Measurements from ENCODE around the gene SPATA6L. TPM values are rescaled to one million over a fixed set of nuclear protein-coding genes. Genes with fewer than 3 reads are reported as not detected.

SPATA6L gene
- total RNA-seq, 1 experiment from 2014 or later: 2.4 TPM

DNA sequence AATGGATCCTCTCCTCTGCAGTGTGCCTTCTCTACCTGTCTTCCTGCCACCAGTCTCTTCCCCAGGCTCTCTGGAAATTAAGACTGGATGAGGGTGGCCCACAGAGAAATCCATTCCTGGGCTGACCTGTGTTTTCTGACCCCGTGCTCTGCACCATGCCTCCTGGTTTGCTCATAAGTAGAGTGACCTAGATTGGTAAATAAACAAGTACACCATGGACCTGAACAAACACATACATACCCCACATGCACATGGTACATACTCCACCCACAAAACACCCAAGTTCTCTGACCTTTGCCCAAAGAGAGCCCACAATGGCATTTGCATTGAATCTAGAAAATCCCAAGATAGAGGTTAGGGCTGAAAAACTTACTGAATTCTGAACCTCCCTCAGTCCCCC, 81.6 kb downstream of the SPATA6L start:
- no TSS peak for BruUV-seq (replicated peaks)
- POLR2A ChIA-PET: no interaction called here
- TF ChIP-seq, protein P1, sequence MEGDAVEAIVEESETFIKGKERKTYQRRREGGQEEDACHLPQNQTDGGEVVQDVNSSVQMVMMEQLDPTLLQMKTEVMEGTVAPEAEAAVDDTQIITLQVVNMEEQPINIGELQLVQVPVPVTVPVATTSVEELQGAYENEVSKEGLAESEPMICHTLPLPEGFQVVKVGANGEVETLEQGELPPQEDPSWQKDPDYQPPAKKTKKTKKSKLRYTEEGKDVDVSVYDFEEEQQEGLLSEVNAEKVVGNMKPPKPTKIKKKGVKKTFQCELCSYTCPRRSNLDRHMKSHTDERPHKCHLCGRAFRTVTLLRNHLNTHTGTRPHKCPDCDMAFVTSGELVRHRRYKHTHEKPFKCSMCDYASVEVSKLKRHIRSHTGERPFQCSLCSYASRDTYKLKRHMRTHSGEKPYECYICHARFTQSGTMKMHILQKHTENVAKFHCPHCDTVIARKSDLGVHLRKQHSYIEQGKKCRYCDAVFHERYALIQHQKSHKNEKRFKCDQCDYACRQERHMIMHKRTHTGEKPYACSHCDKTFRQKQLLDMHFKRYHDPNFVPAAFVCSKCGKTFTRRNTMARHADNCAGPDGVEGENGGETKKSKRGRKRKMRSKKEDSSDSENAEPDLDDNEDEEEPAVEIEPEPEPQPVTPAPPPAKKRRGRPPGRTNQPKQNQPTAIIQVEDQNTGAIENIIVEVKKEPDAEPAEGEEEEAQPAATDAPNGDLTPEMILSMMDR (IDR thresholded peaks at IDR 0.05; ENCODE audit: insufficient read depth in 1 of 2, low read depth in 1 of 2, low read length in 1 of 2, severe bottlenecking in 1 of 2, unreplicated experiment in 1 of 2): no peak

DNA sequence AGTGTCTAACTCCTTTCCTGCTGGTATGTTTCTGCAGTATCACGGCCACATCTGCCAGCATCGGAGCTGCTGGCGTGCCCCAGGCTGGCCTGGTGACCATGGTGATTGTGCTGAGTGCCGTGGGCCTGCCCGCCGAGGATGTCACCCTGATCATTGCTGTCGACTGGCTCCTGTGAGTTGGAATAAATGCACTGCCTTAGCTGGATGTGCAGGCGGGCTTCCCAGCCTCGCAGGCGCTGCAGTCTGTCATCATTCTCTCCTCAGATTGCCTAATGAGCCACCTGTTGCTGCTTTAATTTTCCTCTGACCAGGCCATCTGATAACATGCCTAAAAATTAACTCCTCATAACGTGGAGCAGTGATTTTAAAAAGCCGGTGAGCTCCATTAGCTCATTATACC, 83.3 kb downstream of the SPATA6L start:
- intact Hi-C loops (cut with micrococcal nuclease; ENCODE audit: unreplicated experiment): no loop called here
- Histone ChIP-seq H3K4me3 (ENCODE audit: low read depth, low read length) (no peak overlapping the region), H3K27me3 (replicated peaks; ENCODE audit: control insufficient read depth, insufficient read depth, low read length) (no peaks in the 10 kb centered on the region), H3K4me1 (no peaks in the 10 kb centered on the region), H3K9me3 (no peaks in the 10 kb centered on the region), H3K36me3 (ENCODE audit: control insufficient read depth, insufficient read depth, low read length) (no peaks in the 10 kb centered on the region)
- Mint-ChIP-seq H3K9me3 (ENCODE audit: unreplicated experiment) (no peaks in the 10 kb centered on the region), H3K27ac (ENCODE audit: unreplicated experiment) (no peak overlapping the region), H3K4me3 (ENCODE audit: unreplicated experiment) (no peak overlapping the region), H3K27me3 (ENCODE audit: insufficient read depth, unreplicated experiment) (no peaks in the 10 kb centered on the region), H3K36me3 (ENCODE audit: insufficient read depth, unreplicated experiment) (peaks cover 28% of the 10 kb centered on the region), H3K4me1 (ENCODE audit: low read depth, unreplicated experiment) (no peaks in the 10 kb centered on the region)
- BruUV-seq (replicated peaks): no TSS peak
- POLR2A ChIA-PET: no interaction called here
- TF ChIP-seq, protein P1 (IDR thresholded peaks at IDR 0.05; ENCODE audit: insufficient read depth in 1 of 2, low read depth in 1 of 2, low read length in 1 of 2, severe bottlenecking in 1 of 2, unreplicated experiment in 1 of 2): no peak
- CTCF ChIA-PET: no interaction called here
- DNase-seq: no peak

More for the DNA sequence above, 81.6 kb downstream of the SPATA6L start:
- CTCF ChIA-PET: no interaction called here
- intact Hi-C loops (cut with micrococcal nuclease; ENCODE audit: unreplicated experiment): no loop called here
- Mint-ChIP-seq H3K36me3 (ENCODE audit: insufficient read depth, unreplicated experiment) (peaks cover 19% of the 10 kb centered on the region), H3K27me3 (ENCODE audit: insufficient read depth, unreplicated experiment) (no peaks in the 10 kb centered on the region), H3K4me3 (ENCODE audit: unreplicated experiment) (no peak overlapping the region), H3K27ac (ENCODE audit: unreplicated experiment) (no peak overlapping the region), H3K9me3 (ENCODE audit: unreplicated experiment) (no peaks in the 10 kb centered on the region), H3K4me1 (ENCODE audit: low read depth, unreplicated experiment) (no peaks in the 10 kb centered on the region)
- Histone ChIP-seq H3K9me3 (no peaks in the 10 kb centered on the region), H3K36me3 (ENCODE audit: control insufficient read depth, insufficient read depth, low read length) (no peaks in the 10 kb centered on the region), H3K4me3 (ENCODE audit: low read depth, low read length) (no peak overlapping the region), H3K27me3 (replicated peaks; ENCODE audit: control insufficient read depth, insufficient read depth, low read length) (no peaks in the 10 kb centered on the region), H3K4me1 (no peaks in the 10 kb centered on the region)
- no peak for DNase-seq

DNA sequence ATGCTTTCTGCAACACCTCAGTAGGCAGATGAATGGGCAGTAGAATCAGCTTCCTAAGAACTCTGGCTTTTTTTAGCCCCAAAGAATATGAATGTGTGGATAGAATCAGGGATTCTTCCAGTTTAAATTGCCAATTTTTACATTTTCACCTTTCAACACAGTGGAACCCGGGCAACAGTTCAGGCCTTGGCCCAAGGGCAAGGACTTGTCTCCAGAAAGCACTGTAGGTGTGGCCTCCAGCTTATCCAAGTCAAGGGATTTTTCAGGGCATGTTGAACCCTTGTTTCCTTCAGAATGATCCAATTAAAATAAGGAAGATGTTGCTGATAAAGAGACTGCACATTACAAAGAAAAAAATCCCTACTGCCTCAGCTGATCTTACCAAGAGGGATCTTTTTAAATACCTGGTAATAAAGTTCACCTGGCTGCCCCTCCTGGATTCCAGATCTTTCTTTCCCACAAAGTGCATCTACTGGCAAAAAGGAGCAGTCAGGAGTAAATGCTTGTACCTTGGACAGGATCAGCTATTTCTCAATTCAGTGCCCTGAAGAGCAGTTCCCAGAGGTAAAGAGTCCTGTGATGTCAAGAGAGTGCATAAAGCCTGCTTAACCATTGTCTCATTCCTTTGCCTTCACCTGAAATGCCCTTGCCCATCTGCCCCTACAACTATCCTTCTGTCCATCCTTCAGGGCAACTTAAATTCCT, 84.3 kb downstream of the SPATA6L start:
- no peaks in the 10 kb centered on the region for H3K9me3 Mint-ChIP-seq (ENCODE audit: unreplicated experiment)
- H3K27me3 Mint-ChIP-seq (ENCODE audit: insufficient read depth, unreplicated experiment): no peaks in the 10 kb centered on the region
- BruUV-seq (replicated peaks): no TSS peak
- CTCF ChIA-PET: no interaction called here
- Histone ChIP-seq H3K27me3 (replicated peaks; ENCODE audit: control insufficient read depth, insufficient read depth, low read length) (no peaks in the 10 kb centered on the region), H3K4me1 (no peaks in the 10 kb centered on the region), H3K9me3 (no peaks in the 10 kb centered on the region), H3K4me3 (ENCODE audit: low read depth, low read length) (no peak overlapping the region), H3K36me3 (ENCODE audit: control insufficient read depth, insufficient read depth, low read length) (no peaks in the 10 kb centered on the region)
- intact Hi-C loops (cut with micrococcal nuclease; ENCODE audit: unreplicated experiment): no loop called here
- DNase-seq: no peak
- H3K4me3 Mint-ChIP-seq (ENCODE audit: unreplicated experiment): no peak overlapping the region
- POLR2A ChIA-PET: no interaction called here
- H3K27ac Mint-ChIP-seq (ENCODE audit: unreplicated experiment): no peak overlapping the region
- peaks cover 33% of the 10 kb centered on the region for H3K36me3 Mint-ChIP-seq (ENCODE audit: insufficient read depth, unreplicated experiment)
- TF ChIP-seq, protein P1 (IDR thresholded peaks at IDR 0.05; ENCODE audit: insufficient read depth in 1 of 2, low read depth in 1 of 2, low read length in 1 of 2, severe bottlenecking in 1 of 2, unreplicated experiment in 1 of 2): no peak
- no peaks in the 10 kb centered on the region for H3K4me1 Mint-ChIP-seq (ENCODE audit: low read depth, unreplicated experiment)

Data from Caco-2 (cell line).